Body of pancreas (tissue), 4 donors: ENCODE measurements around the gene USP21. TPM values are rescaled to one million over a fixed set of nuclear protein-coding genes. Genes with fewer than 3 reads are reported as not detected.

Experiments
- ATAC-seq: fragments of 150-250 bp; one replicate; pipeline ENCODE4 v1.9.1; 2016
- DNase-seq, 4 donors: peaks; one replicate each; pipeline ENCODE4 v3.0.0-alpha.2; 2019
- H3K27ac ChIP-seq, 4 donors: fragments of 200-600 bp; sonication (generic); 1 replicate in 3 of 4; 2 replicates in 1 of 4; pipeline versions ENCODE4 v1.5.1 to v1.6.1; 2016 to 2019; ENCODE audit warnings: mild to moderate bottlenecking in 1 of 4, mixed read lengths in 1 of 4, moderate library complexity in 1 of 4
- H3K27me3 ChIP-seq, 2 donors: fragments of 200-600 bp; sonication (generic); one replicate each; pipeline ENCODE4 v1.6.0; 2016; ENCODE audit warnings: mild to moderate bottlenecking in 1 of 2
- H3K36me3 ChIP-seq, 2 donors: fragments of 200-600 bp; sonication (generic); replicated peaks in 1 of 2; 2 replicates each; pipeline ENCODE4 v1.5.1; 2016; ENCODE audit warnings: low read depth in 2 of 2; ENCODE audit not compliant: insufficient read depth in 1 of 2
- H3K4me1 ChIP-seq: fragments of 200-600 bp; sonication (generic); one replicate; pipeline ENCODE4 v1.6.0; 2016
- H3K4me3 ChIP-seq, 2 donors: fragments of 200-600 bp; sonication (generic); 1 replicate in 1 of 2; 2 replicates in 1 of 2; pipeline ENCODE4 v1.5.1; 2016 to 2019
- H3K9me3 ChIP-seq, 3 donors: fragments of 200-600 bp; sonication (generic); 1 replicate in 2 of 3; 2 replicates in 1 of 3; pipeline ENCODE4 v1.5.1; 2016
- POLR2A ChIP-seq, 3 donors: fragments of 450-650 bp; IDR thresholded peaks; one replicate each; pipeline ENCODE4 v1.6.1; 2016; ENCODE audit warnings: antibody characterized with exemption in 3 of 3, mild to moderate bottlenecking in 2 of 3
- WGBS, 2 donors: methylation state at CpG; one replicate each; pipeline ENCODE4 v1.1.5; 2017; 5-methylcytosine and 5-hydroxymethylcytosine counted together
- intact Hi-C: fragments of 100-400 bp; cut with DNase I; formaldehyde crosslinking; loops from one replicate; pipeline ENCODE4 v1.15.1; 2023
- total RNA-seq, 2 donors: library from RNA; depleted of rRNA; stranded (reverse); fragments of >200 nt; gene quantifications; one replicate each; pipeline ENCODE4 v1.1.0, GENCODE V29; 2016
- TF ChIP-seq, protein P1 (sequence below), 7 experiments: fragments of 450-650 bp in 4 of 7; fragments of 200-600 bp in 3 of 7; sonication (generic) in 3 of 7; IDR thresholded peaks; one replicate each; pipeline ENCODE4 v1.5.1; 2016 to 2019; ENCODE audit warnings: antibody characterized with exemption in 7 of 7

The USP21 gene
- total RNA-seq, 2 donors from 2014 or later: 17.8 to 21.0 TPM

DNA sequence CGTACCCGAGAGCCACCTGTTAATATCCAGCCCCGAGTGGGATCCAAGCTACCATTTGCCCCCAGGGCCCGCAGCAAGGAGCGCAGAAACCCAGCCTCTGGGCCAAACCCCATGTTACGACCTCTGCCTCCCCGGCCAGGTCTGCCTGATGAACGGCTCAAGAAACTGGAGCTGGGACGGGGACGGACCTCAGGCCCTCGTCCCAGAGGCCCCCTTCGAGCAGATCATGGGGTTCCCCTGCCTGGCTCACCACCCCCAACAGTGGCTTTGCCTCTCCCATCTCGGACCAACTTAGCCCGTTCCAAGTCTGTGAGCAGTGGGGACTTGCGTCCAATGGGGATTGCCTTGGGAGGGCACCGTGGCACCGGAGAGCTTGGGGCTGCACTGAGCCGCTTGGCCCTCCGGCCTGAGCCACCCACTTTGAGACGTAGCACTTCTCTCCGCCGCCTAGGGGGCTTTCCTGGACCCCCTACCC, 1.4 kb downstream of the USP21 start:
- TF ChIP-seq POLR2A (IDR thresholded peaks at IDR 0.05): no peak
- TF ChIP-seq, protein P1, sequence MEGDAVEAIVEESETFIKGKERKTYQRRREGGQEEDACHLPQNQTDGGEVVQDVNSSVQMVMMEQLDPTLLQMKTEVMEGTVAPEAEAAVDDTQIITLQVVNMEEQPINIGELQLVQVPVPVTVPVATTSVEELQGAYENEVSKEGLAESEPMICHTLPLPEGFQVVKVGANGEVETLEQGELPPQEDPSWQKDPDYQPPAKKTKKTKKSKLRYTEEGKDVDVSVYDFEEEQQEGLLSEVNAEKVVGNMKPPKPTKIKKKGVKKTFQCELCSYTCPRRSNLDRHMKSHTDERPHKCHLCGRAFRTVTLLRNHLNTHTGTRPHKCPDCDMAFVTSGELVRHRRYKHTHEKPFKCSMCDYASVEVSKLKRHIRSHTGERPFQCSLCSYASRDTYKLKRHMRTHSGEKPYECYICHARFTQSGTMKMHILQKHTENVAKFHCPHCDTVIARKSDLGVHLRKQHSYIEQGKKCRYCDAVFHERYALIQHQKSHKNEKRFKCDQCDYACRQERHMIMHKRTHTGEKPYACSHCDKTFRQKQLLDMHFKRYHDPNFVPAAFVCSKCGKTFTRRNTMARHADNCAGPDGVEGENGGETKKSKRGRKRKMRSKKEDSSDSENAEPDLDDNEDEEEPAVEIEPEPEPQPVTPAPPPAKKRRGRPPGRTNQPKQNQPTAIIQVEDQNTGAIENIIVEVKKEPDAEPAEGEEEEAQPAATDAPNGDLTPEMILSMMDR (IDR thresholded peaks at IDR 0.05): no peak
- peaks cover 43% of the 10 kb centered on the region for H3K4me1 ChIP-seq
- peaks cover 0 to 8% of the 10 kb centered on the region in 2 donors for H3K36me3 ChIP-seq
- 89 to 94% methylated on average over 20 to 22 of the region's 22 CpGs for WGBS, 2 donors
- DNase-seq (no peak), ATAC-seq (no peak)
- H3K4me3 ChIP-seq: no peak overlapping the region
- H3K27me3 ChIP-seq: no peaks in the 10 kb centered on the region
- intact Hi-C loops: no loop called here
- H3K27ac ChIP-seq: no peak overlapping the region
- no peaks in the 10 kb centered on the region for H3K9me3 ChIP-seq

DNA sequence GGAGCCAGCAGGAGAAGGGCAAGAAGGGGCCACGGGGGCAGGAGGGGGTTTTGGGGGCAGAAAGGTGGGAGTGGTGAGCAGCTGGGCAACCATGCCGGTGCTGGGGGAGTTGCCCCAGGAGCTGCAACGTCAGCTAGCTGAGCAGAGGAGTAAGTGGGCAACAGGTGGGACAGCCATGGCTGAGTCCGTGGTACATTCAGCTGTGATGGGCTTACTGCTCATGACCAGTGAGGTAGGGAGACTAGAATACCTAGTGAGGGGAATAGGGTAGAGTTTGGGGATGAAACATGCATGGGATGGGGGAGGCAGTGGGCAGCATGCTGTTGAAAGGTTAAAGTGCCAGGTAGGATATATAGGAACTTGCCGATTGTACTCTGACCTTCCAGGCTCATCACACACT, 2.4 kb downstream of the USP21 start:
- intact Hi-C loops: no loop called here
- Histone ChIP-seq H3K9me3 (no peaks in the 10 kb centered on the region), H3K4me1 (peaks cover 39% of the 10 kb centered on the region), H3K36me3 (peaks cover 0 to 8% of the 10 kb centered on the region in 2 donors), H3K27ac (no peak overlapping the region), H3K4me3 (no peak overlapping the region), H3K27me3 (no peaks in the 10 kb centered on the region)
- WGBS, 2 donors: 81 to 85% methylated on average over 5 of the region's 5 CpGs
- ATAC-seq: no peak
- DNase-seq: no peak
- TF ChIP-seq POLR2A (IDR thresholded peaks at IDR 0.05): no peak
- TF ChIP-seq, protein P1 (IDR thresholded peaks at IDR 0.05): no peak

DNA sequence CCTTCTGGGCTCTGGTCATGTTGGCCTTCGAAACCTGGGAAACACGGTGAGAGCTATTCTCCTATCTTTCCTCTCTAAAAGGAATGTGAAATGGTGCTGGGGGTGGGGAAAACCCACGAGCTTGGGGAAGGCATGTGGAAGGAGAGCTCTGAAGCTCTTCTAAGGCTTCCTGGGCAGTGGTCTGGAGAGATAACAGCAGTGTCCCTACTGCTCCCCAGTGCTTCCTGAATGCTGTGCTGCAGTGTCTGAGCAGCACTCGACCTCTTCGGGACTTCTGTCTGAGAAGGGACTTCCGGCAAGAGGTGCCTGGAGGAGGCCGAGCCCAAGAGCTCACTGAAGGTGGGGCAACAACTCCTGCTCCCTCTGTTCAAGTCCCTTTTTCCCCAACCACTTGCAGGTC, 2.8 kb downstream of the USP21 start:
- no peak overlapping the region for H3K27ac ChIP-seq
- TF ChIP-seq, protein P1 (IDR thresholded peaks at IDR 0.05): no peak
- TF ChIP-seq POLR2A (IDR thresholded peaks at IDR 0.05): no peak
- peaks cover 0 to 7% of the 10 kb centered on the region in 2 donors for H3K36me3 ChIP-seq
- ATAC-seq (no peak), DNase-seq (no peak)
- no peak overlapping the region for H3K4me3 ChIP-seq
- H3K27me3 ChIP-seq: no peaks in the 10 kb centered on the region
- intact Hi-C loops: no loop called here
- no peaks in the 10 kb centered on the region for H3K9me3 ChIP-seq
- peaks cover 42% of the 10 kb centered on the region for H3K4me1 ChIP-seq
- WGBS, 2 donors: 71 to 78% methylated on average over 6 to 7 of the region's 7 CpGs

DNA sequence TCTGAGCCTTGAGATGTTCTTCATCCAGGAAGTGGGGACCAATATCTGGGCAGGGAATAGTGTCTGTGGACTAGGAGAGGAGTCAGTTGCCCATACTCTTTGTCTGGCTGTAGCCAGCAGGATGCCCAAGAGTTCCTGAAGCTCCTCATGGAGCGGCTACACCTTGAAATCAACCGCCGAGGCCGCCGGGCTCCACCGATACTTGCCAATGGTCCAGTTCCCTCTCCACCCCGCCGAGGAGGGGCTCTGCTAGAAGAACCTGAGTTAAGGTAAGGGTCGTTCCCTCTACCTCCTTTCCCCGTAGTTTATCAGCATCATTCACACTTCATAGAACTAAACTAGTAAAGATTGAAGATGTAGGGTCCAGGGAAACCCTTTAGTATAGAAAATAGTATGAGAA, 3.5 kb downstream of the USP21 start:
- 90 to 91% methylated on average over 10 of the region's 10 CpGs for WGBS, 2 donors
- intact Hi-C loops: no loop called here
- TF ChIP-seq POLR2A (IDR thresholded peaks at IDR 0.05): no peak
- TF ChIP-seq, protein P1 (IDR thresholded peaks at IDR 0.05): no peak
- ATAC-seq: no peak
- Histone ChIP-seq H3K4me3 (no peak overlapping the region), H3K36me3 (peaks cover 0 to 4% of the 10 kb centered on the region in 2 donors), H3K9me3 (no peaks in the 10 kb centered on the region), H3K27me3 (no peaks in the 10 kb centered on the region), H3K27ac (no peak overlapping the region), H3K4me1 (peaks cover 50% of the 10 kb centered on the region)
- DNase-seq: no peak

DNA sequence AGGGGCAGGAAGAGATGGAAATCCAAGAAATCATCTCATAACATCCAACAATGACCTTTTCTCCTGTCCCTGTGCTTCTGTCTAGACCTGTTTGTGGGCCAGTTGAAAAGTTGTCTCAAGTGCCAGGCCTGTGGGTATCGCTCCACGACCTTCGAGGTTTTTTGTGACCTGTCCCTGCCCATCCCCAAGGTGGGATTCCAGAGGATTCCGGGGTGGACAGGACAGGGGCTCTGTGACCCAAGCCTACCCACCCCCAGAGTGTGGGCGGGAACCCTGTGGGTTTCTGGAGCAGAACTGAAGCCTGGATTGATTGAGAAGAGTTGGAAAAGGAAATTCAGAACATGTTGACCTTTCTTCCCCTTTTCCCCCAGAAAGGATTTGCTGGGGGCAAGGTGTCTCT, 4.5 kb downstream of the USP21 start:
- intact Hi-C loops: no loop called here
- DNase-seq: no peak
- WGBS, 2 donors: 74 to 79% methylated on average over 5 of the region's 5 CpGs
- TF ChIP-seq POLR2A (IDR thresholded peaks at IDR 0.05): no peak
- TF ChIP-seq, protein P1 (IDR thresholded peaks at IDR 0.05): no peak
- no peak for ATAC-seq
- Histone ChIP-seq H3K4me3 (no peak overlapping the region), H3K36me3 (peaks cover 0 to 2% of the 10 kb centered on the region in 2 donors), H3K9me3 (no peaks in the 10 kb centered on the region), H3K4me1 (peaks cover 49% of the 10 kb centered on the region), H3K27me3 (no peaks in the 10 kb centered on the region), H3K27ac (no peak overlapping the region)
